Immature natural killer cell (primary cell): ENCODE results near the gene PRXL2C. TPM values are rescaled to one million over a fixed set of nuclear protein-coding genes. Genes with fewer than 3 reads are reported as not detected.
"Not testable (repeated sequence)": the region's sequence is repeated elsewhere in the genome, so short reads cannot be mapped to it uniquely, and the experiment has no call there.

Experiments
- DNase-seq, 3 donors: peaks; one replicate each; pipeline ENCODE4 v3.0.0; 2022; ENCODE audit warnings: mixed read lengths in 1 of 3
- H3K27ac Mint-ChIP-seq, 6 donors: one replicate each; pipeline ENCODE4 v1.8.0; 2020; ENCODE audit warnings: mixed read lengths in 6 of 6, mild to moderate bottlenecking in 5 of 6, inconsistent platforms in 4 of 6, moderate library complexity in 3 of 6
- H3K27me3 Mint-ChIP-seq, 3 donors: one replicate each; pipeline ENCODE4 v1.8.0; 2020 to 2021; ENCODE audit warnings: low read depth in 3 of 3, mild to moderate bottlenecking in 3 of 3, mixed read lengths in 3 of 3, moderate library complexity in 3 of 3, inconsistent platforms in 1 of 3
- H3K36me3 Mint-ChIP-seq, 3 donors: one replicate each; pipeline ENCODE4 v1.8.0; 2020; ENCODE audit warnings: mixed read lengths in 3 of 3, inconsistent platforms in 2 of 3, mild to moderate bottlenecking in 2 of 3
- H3K4me1 Mint-ChIP-seq, 2 donors: one replicate each; pipeline ENCODE4 v1.8.0; 2020; ENCODE audit warnings: inconsistent platforms in 2 of 2, mild to moderate bottlenecking in 2 of 2, mixed read lengths in 2 of 2, moderate library complexity in 1 of 2
- H3K4me3 Mint-ChIP-seq, 5 donors: one replicate each; pipeline ENCODE4 v1.8.0; 2020; ENCODE audit warnings: mild to moderate bottlenecking in 5 of 5, mixed read lengths in 5 of 5, inconsistent platforms in 3 of 5, moderate library complexity in 3 of 5
- H3K9me3 Mint-ChIP-seq, 6 donors: one replicate each; pipeline ENCODE4 v1.8.0; 2020; ENCODE audit warnings: mild to moderate bottlenecking in 6 of 6, mixed read lengths in 6 of 6, inconsistent platforms in 4 of 6, moderate library complexity in 3 of 6
- polyA plus RNA-seq, 3 donors: library from polyadenylated mRNA; unstranded; fragments of 300-500 nt; fragmentation: Illumina TruSeq; gene quantifications; one replicate each; pipeline ENCODE4 v1.2.3, GENCODE V29; 2021

PRXL2C gene
- polyA plus RNA-seq, 3 donors from 2014 or later = 6.3 to 13.2 (median 12.6) TPM

DNA sequence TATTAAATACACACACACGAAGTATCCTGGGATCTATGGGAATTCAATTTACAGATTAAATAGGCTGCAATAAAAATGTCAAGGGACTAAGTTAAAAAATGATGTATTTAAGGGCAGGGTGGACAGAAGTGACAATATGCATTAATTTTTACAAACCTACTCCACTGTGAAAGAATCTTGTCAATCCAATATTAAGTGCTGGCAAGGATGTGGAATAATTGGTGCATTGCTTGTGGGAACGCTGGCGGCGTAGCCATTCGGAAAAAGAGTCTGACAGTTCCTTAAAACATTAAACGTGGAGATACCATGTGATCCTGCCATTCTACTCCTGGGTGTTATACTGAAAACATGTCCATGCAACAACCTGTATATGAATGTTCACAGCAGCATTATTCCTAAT lies 39.7 kb downstream of the PRXL2C start:
- H3K27me3 Mint-ChIP-seq = peaks cover 10 to 34% (median 13%) of the 10 kb centered on the region in 3 donors
- no peaks in the 10 kb centered on the region for H3K36me3 Mint-ChIP-seq
- no peaks in the 10 kb centered on the region for H3K9me3 Mint-ChIP-seq
- no peak overlapping the region for H3K27ac Mint-ChIP-seq
- no peak overlapping the region for H3K4me3 Mint-ChIP-seq
- no peak for DNase-seq
- peaks cover 4 to 7% of the 10 kb centered on the region in 2 donors for H3K4me1 Mint-ChIP-seq

GRCh38 chr9:96614664-96615063 lies 40.5 kb downstream of the PRXL2C start:
- not testable (repeated sequence) for H3K9me3 Mint-ChIP-seq, H3K4me3 Mint-ChIP-seq, H3K36me3 Mint-ChIP-seq, H3K27ac Mint-ChIP-seq, H3K4me1 Mint-ChIP-seq, DNase-seq
- peaks cover 9 to 27% (median 13%) of the 10 kb centered on the region in 3 donors for H3K27me3 Mint-ChIP-seq

- Mint-ChIP-seq H3K4me1 (peaks cover 0 to 1% of the 10 kb centered on the region in 2 donors), H3K4me3 (no peak overlapping the region), H3K36me3 (no peaks in the 10 kb centered on the region), H3K27ac (no peak overlapping the region), H3K9me3 (no peaks in the 10 kb centered on the region), H3K27me3 (peaks cover 11 to 24% (median 15%) of the 10 kb centered on the region in 3 donors)
- no peak for DNase-seq
Observed at GRCh38 chr9:96612966-96613589, 42.0 kb downstream of the PRXL2C start.

DNA sequence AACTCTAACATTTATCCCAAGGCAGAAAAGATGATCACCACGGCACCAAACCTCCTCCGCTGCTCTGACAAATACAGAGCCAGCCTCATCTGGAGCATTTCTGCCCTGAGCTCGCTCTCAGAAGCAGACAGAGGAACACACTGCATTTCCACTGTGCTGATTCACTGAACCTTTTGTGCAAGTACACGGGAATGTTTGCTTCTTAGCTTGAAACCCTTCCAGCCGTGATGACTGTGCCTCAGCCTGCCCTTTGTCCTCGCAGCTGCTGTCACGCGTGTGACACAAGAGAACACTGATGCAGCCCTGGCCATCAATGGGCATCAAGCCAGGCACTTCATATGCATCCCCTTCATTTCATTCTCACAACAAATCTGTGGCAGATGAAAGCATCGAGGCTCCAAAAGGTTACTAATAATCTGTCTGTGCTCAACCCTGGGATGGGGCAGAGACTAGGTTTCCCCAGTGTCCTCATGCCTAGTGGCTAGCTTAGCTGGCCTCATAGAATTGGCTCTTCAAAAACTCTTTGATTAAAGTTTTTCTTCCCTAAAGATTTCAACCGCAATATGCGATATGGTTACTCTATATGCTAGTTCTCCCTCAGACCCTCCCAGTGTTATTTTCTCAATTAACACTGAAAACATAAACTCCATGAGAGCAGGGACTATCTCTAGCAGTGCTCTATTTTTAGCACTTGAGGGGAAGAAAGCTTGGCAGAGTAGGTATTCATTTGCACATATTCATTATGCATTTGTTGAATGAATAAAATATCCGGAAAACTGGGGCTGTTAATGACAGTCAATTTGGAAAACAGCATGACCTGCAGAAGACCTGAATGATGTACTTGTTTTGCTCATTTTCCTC lies 42.8 kb downstream of the PRXL2C start:
- Mint-ChIP-seq H3K4me1 (no peaks in the 10 kb centered on the region), H3K27ac (no peak overlapping the region), H3K27me3 (peaks cover 8 to 17% (median 11%) of the 10 kb centered on the region in 3 donors), H3K4me3 (no peak overlapping the region), H3K9me3 (no peaks in the 10 kb centered on the region), H3K36me3 (no peaks in the 10 kb centered on the region)
- DNase-seq = no peak

- DNase-seq = no peak
- H3K4me1 Mint-ChIP-seq = no peaks in the 10 kb centered on the region
- H3K27ac Mint-ChIP-seq = no peak overlapping the region
- H3K4me3 Mint-ChIP-seq = no peak overlapping the region
- H3K36me3 Mint-ChIP-seq = no peaks in the 10 kb centered on the region
- H3K9me3 Mint-ChIP-seq = no peaks in the 10 kb centered on the region
- H3K27me3 Mint-ChIP-seq = peaks cover 8 to 14% (median 10%) of the 10 kb centered on the region in 3 donors
Observed at GRCh38 chr9:96611302-96611701, 43.8 kb downstream of the PRXL2C start.

- DNase-seq = no peak
- no peaks in the 10 kb centered on the region for H3K36me3 Mint-ChIP-seq
- peaks cover 7 to 8% (median 8%) of the 10 kb centered on the region in 3 donors for H3K27me3 Mint-ChIP-seq
- no peak overlapping the region for H3K27ac Mint-ChIP-seq
- no peak overlapping the region for H3K4me3 Mint-ChIP-seq
- H3K9me3 Mint-ChIP-seq = no peaks in the 10 kb centered on the region
- H3K4me1 Mint-ChIP-seq = no peaks in the 10 kb centered on the region
Observed at GRCh38 chr9:96609732-96610131, 45.4 kb downstream of the PRXL2C start.

GRCh38 chr9:96607971-96608370 lies 47.1 kb downstream of the PRXL2C start:
- Mint-ChIP-seq H3K36me3 (no peaks in the 10 kb centered on the region), H3K4me1 (no peaks in the 10 kb centered on the region), H3K4me3 (no peak overlapping the region), H3K27ac (no peak overlapping the region), H3K27me3 (peaks cover 4 to 10% (median 4%) of the 10 kb centered on the region in 3 donors), H3K9me3 (no peaks in the 10 kb centered on the region)
- no peak for DNase-seq

DNA sequence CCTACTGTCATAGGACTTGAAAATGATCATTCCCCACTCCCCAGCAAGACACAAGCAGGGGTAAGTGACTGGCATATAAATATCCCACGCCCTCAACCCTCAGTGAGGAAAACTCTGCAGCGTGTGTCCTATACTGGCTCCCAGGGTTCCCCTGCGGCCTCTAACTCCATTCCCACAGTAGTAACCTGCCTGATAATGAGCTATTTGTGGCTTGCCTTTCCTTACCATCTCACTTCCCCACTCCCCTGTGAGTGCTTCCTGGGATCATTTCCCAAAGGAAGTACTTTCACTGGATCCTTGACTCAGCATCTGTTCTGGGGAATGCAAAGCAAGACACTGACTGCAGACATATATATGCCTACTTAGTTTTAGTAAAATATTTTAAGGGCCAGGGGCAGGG lies 49.8 kb downstream of the PRXL2C start:
- peaks cover 0 to 6% (median 1%) of the 10 kb centered on the region in 3 donors for H3K27me3 Mint-ChIP-seq
- no peaks in the 10 kb centered on the region for H3K4me1 Mint-ChIP-seq
- no peak overlapping the region for H3K4me3 Mint-ChIP-seq
- H3K9me3 Mint-ChIP-seq = no peaks in the 10 kb centered on the region
- no peak overlapping the region for H3K27ac Mint-ChIP-seq
- H3K36me3 Mint-ChIP-seq = no peaks in the 10 kb centered on the region
- no peak for DNase-seq

- no peak for DNase-seq
- Mint-ChIP-seq H3K4me1 (no peaks in the 10 kb centered on the region), H3K9me3 (no peaks in the 10 kb centered on the region), H3K27ac (no peak overlapping the region), H3K27me3 (peaks cover 0 to 3% (median 0%) of the 10 kb centered on the region in 3 donors), H3K4me3 (no peak overlapping the region), H3K36me3 (no peaks in the 10 kb centered on the region)
Observed at GRCh38 chr9:96604004-96604319, 51.2 kb downstream of the PRXL2C start.

- Mint-ChIP-seq H3K9me3 (no peaks in the 10 kb centered on the region), H3K27me3 (peaks cover 0 to 2% (median 0%) of the 10 kb centered on the region in 3 donors), H3K4me1 (no peaks in the 10 kb centered on the region), H3K27ac (no peak overlapping the region), H3K4me3 (no peak overlapping the region), H3K36me3 (no peaks in the 10 kb centered on the region)
- no peak for DNase-seq
Observed at GRCh38 chr9:96603305-96604003, 51.7 kb downstream of the PRXL2C start.

DNA sequence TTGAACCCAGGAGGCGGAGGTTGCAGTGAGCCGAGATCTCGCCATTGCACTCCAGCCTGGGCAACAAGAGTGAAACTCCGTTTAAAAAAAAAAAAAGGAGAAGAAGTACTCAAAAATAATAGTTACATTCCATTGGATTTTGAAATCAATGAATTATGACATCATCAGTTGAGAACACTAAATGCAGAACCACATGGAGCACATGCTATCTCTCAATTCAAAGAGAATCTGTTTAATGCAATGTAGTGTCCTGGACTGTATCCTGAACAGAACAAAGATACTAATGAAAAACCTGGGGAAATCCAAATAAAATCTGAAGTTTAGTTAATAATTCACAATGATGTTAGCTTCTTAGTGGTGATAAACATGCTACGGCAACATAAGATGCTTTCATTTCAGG lies 55.8 kb downstream of the PRXL2C start:
- Mint-ChIP-seq H3K27me3 (peaks cover under 1 to 5% (median 2%) of the 10 kb centered on the region in 3 donors), H3K36me3 (no peaks in the 10 kb centered on the region), H3K4me1 (no peaks in the 10 kb centered on the region), H3K9me3 (no peaks in the 10 kb centered on the region), H3K4me3 (no peak overlapping the region), H3K27ac (no peak overlapping the region)
- no peak for DNase-seq

DNA sequence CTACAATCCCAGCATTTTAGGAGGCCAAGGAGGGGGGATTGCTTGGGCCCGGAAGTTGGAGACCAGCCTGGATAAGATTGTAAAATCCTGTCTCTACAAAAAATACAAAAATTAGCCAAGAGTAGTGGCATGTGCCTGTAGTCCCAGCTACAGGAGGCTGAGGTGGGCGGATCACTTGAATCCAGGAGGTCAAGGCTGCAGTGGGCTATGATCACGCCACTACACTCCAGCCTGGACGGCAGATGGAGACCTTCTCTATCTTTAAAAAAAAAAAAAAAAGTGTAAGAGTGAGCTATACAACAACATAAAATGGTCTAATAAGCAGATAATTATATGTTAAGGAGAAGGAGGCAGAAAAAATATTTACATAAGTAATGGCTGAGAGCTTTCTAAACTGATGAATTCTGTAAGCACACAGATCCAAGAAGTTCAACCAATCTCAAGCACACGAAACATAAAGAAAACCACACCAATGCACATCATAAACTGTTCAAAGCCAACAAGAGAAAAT lies 58.5 kb downstream of the PRXL2C start:
- no peak for DNase-seq
- no peaks in the 10 kb centered on the region for H3K9me3 Mint-ChIP-seq
- H3K27me3 Mint-ChIP-seq = peaks cover 2 to 10% (median 3%) of the 10 kb centered on the region in 3 donors
- H3K36me3 Mint-ChIP-seq = no peaks in the 10 kb centered on the region
- no peak overlapping the region for H3K27ac Mint-ChIP-seq
- no peak overlapping the region for H3K4me3 Mint-ChIP-seq
- H3K4me1 Mint-ChIP-seq = no peaks in the 10 kb centered on the region
